Activated T-cell treated with anti-CD3 and anti-CD28 coated beads, Interleukin-2, amount 50 U/mL, for 72 hours (primary cell): ENCODE results near the gene MKX. TPM values are rescaled to one million over a fixed set of nuclear protein-coding genes. Genes with fewer than 3 reads are reported as not detected.

Experiments used
- ATAC-seq, 2 donors: fragments of 150-1000 bp; cut with Tn5 transposase; replicated peaks in 1 of 2; 2 replicates each; pipeline ENCODE4 v1.10.0; 2021; ENCODE audit warnings: moderate library complexity in 2 of 2, mild to moderate bottlenecking in 1 of 2
- DNase-seq, 2 donors: peaks; one replicate each; pipeline ENCODE4 v3.0.0; 2021 to 2022; ENCODE audit warnings: mixed read lengths in 1 of 2
- H3K27ac Mint-ChIP-seq: one replicate; pipeline ENCODE4 v1.8.0; 2022; ENCODE audit warnings: mild to moderate bottlenecking, moderate library complexity, mixed read lengths
- H3K27me3 Mint-ChIP-seq: one replicate; pipeline ENCODE4 v1.8.0; 2022; ENCODE audit warnings: low read depth, mixed read lengths
- H3K36me3 Mint-ChIP-seq, 2 donors: one replicate each; pipeline ENCODE4 v1.8.0; 2022; ENCODE audit warnings: mixed read lengths in 2 of 2, mild to moderate bottlenecking in 1 of 2; ENCODE audit not compliant: insufficient read depth in 2 of 2
- H3K4me1 Mint-ChIP-seq: one replicate; pipeline ENCODE4 v1.8.0; 2022; ENCODE audit warnings: low read depth, mixed read lengths
- H3K4me3 Mint-ChIP-seq, 2 donors: one replicate each; pipeline ENCODE4 v1.8.0; 2022; ENCODE audit warnings: mild to moderate bottlenecking in 2 of 2, mixed read lengths in 2 of 2, moderate library complexity in 2 of 2
- H3K9me3 Mint-ChIP-seq, 2 donors: one replicate each; pipeline ENCODE4 v1.8.0; 2022; ENCODE audit warnings: mixed read lengths in 2 of 2
- total RNA-seq, 2 donors: library from RNA; stranded (reverse); gene quantifications; one replicate each; pipeline ENCODE4 v1.2.3, GENCODE V29; 2022

Gene MKX, protein sequence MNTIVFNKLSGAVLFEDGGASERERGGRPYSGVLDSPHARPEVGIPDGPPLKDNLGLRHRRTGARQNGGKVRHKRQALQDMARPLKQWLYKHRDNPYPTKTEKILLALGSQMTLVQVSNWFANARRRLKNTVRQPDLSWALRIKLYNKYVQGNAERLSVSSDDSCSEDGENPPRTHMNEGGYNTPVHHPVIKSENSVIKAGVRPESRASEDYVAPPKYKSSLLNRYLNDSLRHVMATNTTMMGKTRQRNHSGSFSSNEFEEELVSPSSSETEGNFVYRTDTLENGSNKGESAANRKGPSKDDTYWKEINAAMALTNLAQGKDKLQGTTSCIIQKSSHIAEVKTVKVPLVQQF
- 1 to 10 TPM; 1.0 to 2.2 TPM for total RNA-seq

DNA sequence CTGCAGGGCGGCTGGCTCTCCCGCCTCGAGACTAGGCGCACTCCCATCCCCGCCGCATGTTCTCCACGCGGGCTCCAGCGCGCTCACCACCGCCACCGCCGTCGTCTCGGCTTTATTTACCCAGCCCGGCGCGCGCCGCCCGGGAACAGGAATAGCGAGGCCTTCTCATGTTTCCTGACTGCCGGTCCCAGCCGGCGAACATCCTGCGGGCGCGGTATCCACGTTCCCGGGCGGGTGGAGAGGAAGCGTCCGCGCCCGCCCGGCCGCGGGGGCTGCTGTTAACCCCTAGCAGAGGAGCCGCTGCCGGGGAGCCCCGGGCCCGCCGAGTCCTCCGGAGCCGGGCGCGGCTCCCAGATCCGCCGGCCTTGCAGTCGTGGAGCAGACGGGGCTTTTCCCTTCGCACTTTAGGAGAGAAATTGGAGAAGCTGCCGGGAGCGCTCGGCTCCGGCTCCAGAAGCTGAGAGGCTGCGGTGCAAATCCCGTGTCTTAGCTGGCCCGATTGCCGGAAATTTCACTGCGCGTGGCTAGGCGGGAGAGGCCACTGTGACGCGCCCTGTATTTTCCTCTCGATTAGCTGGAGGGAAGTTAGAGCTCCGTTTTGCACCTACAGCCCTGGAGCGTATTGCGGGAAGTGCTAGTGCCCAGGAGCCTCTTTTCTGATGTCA is at the start of gene MKX:
TSS of gene MKX (minus strand) at position 88 of the 665 bp plus-strand sequence. CDS start 2,404 bp downstream, outside the sequence.
- H3K9me3 Mint-ChIP-seq = no peaks in the 10 kb centered on the region
- peaks cover 70% of the 10 kb centered on the region for H3K27me3 Mint-ChIP-seq
- H3K27ac Mint-ChIP-seq = peak within 1 kb of the TSS; percentile 60
- peaks cover 0 to 3% of the 10 kb centered on the region in 2 donors for H3K36me3 Mint-ChIP-seq
- ATAC-seq (no peak), DNase-seq (peak; percentile 25 to 41)
- H3K4me1 Mint-ChIP-seq = peaks cover 40% of the 10 kb centered on the region
- peak within 1 kb of the TSS; percentile 84 to 88 for H3K4me3 Mint-ChIP-seq

DNA sequence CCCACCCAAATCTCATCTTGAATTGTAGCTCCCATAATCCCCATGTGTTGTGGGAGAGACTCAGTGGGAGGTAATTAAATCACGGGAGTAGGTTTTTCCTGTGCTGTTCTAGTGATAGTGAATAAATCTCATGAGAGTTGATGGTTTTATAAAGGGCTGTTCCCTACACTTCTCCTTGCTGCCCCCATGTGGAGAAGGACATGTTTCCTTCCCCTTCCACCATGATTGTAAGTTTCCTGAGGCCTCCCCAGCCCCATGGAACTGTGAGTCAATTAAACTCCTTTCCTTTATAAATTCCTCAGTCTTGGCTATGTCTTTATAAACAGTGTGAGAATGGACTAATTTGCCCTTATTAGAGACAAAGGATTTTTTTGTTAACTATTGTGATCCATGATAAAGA is 48.5 kb upstream of the MKX start:
- H3K9me3 Mint-ChIP-seq = peaks cover 0 to 2% of the 10 kb centered on the region in 2 donors
- no peak overlapping the region for H3K4me3 Mint-ChIP-seq
- peaks cover 38% of the 10 kb centered on the region for H3K27me3 Mint-ChIP-seq
- H3K27ac Mint-ChIP-seq = no peak overlapping the region
- no peaks in the 10 kb centered on the region for H3K36me3 Mint-ChIP-seq
- DNase-seq (no peak), ATAC-seq (no peak)
- H3K4me1 Mint-ChIP-seq = no peaks in the 10 kb centered on the region

DNA sequence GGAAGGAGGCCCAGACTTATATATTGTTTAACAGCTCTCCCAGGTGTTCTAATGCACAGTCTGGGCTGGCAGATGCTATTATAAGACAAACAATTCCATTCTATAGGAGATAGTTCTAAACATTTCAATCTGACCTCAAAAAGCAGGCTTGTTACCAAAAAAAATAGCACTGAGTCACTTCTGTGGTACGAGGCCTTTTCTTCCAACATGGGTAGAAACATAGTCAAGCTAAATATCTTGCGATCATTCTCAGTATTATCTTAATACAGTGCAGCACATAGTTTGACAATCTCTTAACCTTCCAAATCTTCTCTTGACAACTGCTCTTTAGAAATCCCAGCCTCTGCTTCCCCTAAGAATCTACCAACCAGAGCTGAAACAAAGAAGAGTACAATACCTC is 46.6 kb upstream of the MKX start:
- ATAC-seq = no peak
- H3K9me3 Mint-ChIP-seq = peaks cover 0 to 2% of the 10 kb centered on the region in 2 donors
- H3K4me1 Mint-ChIP-seq = no peaks in the 10 kb centered on the region
- peaks cover 49% of the 10 kb centered on the region for H3K27me3 Mint-ChIP-seq
- no peaks in the 10 kb centered on the region for H3K36me3 Mint-ChIP-seq
- no peak for DNase-seq
- no peak overlapping the region for H3K27ac Mint-ChIP-seq
- no peak overlapping the region for H3K4me3 Mint-ChIP-seq

DNA sequence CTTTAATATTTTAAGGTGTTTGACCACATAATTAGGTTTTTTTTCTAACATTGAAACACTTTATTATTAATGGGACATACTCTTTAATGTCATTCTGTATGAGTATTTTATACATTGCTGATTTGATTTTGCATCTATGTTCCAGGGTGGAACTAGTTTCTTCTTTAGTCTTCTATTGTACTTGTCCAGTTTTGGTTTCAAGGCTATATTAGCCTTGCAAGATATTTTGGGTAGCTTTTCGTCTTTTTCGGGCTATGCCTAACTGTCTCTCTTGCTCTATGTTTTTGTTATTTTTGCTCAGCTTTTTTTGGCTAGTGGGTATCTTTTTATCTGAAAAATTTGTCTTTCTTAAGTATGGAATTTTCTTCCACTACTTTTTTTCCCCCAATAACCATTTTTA is 38.7 kb upstream of the MKX start:
- Mint-ChIP-seq H3K27ac (no peak overlapping the region), H3K9me3 (no peaks in the 10 kb centered on the region), H3K36me3 (peaks cover 0 to 6% of the 10 kb centered on the region in 2 donors), H3K4me1 (no peaks in the 10 kb centered on the region), H3K27me3 (peaks cover 47% of the 10 kb centered on the region), H3K4me3 (no peak overlapping the region)
- ATAC-seq = no peak
- no peak for DNase-seq

DNA sequence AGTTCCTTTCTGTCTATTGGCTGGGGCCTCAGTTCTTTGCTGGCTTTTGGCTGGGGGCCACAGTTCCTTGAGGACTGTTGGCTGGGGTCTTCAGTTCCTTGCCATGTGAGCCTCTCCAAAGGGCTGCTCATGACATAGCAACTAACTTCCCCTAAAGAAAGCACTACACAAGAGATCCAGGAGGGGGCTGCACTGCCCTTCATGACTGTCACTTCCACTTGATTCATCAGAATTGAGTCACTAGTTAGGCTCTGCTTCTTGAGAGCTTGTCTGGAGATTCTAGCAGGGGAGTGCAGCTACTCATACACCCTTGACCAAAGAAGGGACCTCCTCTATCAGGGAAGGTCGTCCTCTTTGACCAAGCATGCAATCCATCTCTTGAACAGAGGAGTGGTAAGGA is 38.0 kb upstream of the MKX start:
- peak; percentile 38 to 40 for DNase-seq
- ATAC-seq = peak; percentile 88 to 94
- Mint-ChIP-seq H3K27me3 (peaks cover 41% of the 10 kb centered on the region), H3K4me1 (no peaks in the 10 kb centered on the region), H3K27ac (no peak overlapping the region), H3K9me3 (no peaks in the 10 kb centered on the region), H3K4me3 (no peak overlapping the region), H3K36me3 (peaks cover 0 to 6% of the 10 kb centered on the region in 2 donors)

DNA sequence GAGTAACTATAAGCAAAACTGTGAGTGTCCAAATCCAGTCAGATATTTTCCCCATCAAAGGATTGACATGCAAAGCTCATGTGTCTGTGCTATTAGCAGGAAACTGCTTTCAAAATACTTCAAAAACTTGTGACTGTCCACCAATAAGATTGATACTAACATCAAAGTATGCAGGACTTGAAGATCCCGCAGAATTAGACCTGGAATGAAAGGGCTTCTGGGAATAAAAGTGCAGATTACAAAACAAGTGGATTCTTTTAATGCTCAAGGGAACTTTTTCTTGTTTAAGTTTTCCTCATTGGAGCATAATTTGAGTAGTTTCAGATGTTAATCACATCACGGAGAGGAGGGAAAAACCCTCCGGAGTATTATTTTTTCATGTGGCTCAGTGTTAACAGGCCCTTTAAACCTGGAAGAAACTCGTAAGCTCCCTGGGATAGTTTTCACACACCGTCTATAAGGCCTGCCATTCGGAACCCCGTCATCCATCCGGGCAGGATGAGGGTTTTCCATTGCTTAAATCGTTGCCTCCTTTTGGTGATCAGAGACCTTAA is 33.9 kb upstream of the MKX start:
- no peak for ATAC-seq
- no peak overlapping the region for H3K27ac Mint-ChIP-seq
- H3K4me1 Mint-ChIP-seq = no peaks in the 10 kb centered on the region
- H3K4me3 Mint-ChIP-seq = no peak overlapping the region
- peaks cover 58% of the 10 kb centered on the region for H3K27me3 Mint-ChIP-seq
- DNase-seq = no peak
- no peaks in the 10 kb centered on the region for H3K9me3 Mint-ChIP-seq
- peaks cover 0 to 6% of the 10 kb centered on the region in 2 donors for H3K36me3 Mint-ChIP-seq

DNA sequence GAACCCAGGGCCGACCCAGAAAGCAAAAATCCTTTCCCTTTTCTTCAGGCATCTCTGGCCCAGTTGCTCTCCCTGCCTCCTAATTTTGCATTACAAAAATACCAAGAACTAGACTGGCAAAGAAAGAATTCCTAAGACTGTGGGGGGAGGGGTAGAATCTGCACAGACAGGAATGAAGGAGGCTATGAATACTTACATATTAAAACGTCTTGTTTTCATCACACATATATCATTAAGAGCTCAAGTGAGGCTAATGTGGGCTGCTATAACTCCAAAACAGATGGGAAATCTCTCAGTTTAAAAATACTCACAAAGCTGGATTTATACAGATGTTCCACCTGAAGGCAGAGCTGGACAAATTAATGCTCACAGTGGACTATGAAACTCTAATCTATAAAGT is 29.2 kb upstream of the MKX start:
- no peak overlapping the region for H3K27ac Mint-ChIP-seq
- DNase-seq (no peak), ATAC-seq (no peak)
- H3K36me3 Mint-ChIP-seq = no peaks in the 10 kb centered on the region
- peaks cover 9% of the 10 kb centered on the region for H3K4me1 Mint-ChIP-seq
- no peak overlapping the region for H3K4me3 Mint-ChIP-seq
- H3K27me3 Mint-ChIP-seq = peaks cover 66% of the 10 kb centered on the region
- H3K9me3 Mint-ChIP-seq = no peaks in the 10 kb centered on the region

DNA sequence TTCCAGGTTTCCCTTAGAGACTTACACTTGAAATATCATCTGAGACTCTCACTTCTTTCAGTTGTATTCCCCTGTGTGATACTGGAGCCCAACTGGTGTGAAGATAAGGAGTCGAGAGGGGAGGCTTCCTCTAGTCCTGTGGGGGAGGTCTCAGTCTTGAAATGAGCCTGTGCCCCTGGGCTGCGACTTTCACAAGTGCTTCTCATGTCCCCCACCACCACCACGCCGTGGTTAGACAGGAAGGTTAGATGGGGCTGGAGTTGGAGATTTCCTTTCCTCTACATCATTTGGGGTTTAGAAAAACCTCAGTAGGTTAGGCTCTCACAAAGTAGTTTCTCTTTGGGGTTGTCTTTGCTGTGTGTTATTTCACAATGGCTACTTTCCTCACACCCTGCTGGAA is 25.6 kb upstream of the MKX start:
- no peak overlapping the region for H3K4me3 Mint-ChIP-seq
- DNase-seq (peak; percentile 40 to 60), ATAC-seq (peak; percentile 90 to 96)
- peaks cover 73% of the 10 kb centered on the region for H3K27me3 Mint-ChIP-seq
- H3K9me3 Mint-ChIP-seq = peaks cover 0 to 2% of the 10 kb centered on the region in 2 donors
- peaks cover 9% of the 10 kb centered on the region for H3K4me1 Mint-ChIP-seq
- no peak overlapping the region for H3K27ac Mint-ChIP-seq
- H3K36me3 Mint-ChIP-seq = no peaks in the 10 kb centered on the region

DNA sequence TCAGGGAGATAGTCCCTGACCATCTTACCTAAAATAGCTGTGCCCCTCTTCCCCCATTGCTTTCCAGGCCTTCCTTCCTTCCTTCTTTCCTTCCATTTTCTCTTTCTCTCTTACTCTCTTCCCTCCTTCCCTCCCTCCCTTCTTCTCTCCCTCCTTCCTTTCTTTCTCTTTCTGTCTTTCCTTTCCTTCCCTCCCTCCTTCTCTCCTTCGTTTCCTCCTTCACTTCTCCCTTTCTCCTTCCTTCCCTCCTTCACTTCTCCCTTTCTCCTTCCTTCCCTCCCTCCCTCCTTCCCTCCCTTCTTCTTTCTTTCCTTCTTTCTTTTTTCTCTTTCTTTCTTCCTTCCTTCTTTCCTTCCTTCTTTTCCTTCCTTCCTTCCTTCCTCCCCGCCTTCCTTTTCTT is 24.6 kb upstream of the MKX start:
- Mint-ChIP-seq H3K4me3 (no peak overlapping the region), H3K9me3 (peaks cover 0 to 2% of the 10 kb centered on the region in 2 donors), H3K27me3 (peaks cover 66% of the 10 kb centered on the region), H3K4me1 (peaks cover 9% of the 10 kb centered on the region), H3K36me3 (no peaks in the 10 kb centered on the region), H3K27ac (no peak overlapping the region)
- DNase-seq = no peak
- ATAC-seq = no peak

DNA sequence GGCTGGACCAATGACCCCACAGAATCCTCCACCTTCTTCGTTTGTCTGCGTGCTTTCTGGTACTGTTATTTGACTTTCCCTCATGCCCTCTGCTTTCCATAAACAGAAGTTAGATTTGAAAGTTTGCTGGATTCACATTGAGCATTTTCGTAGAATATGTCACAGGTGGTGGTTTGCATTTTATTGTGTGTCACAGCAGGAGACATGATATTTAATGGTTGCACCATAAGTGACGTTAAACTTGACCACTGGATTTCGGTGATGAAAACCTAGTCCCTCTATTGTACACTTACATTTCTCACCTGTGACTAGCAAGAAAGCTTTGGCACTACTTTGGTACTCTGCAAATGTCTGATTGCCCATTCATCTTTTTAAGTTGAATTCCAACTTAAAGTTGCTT is 15.2 kb upstream of the MKX start:
- no peak for ATAC-seq

DNA sequence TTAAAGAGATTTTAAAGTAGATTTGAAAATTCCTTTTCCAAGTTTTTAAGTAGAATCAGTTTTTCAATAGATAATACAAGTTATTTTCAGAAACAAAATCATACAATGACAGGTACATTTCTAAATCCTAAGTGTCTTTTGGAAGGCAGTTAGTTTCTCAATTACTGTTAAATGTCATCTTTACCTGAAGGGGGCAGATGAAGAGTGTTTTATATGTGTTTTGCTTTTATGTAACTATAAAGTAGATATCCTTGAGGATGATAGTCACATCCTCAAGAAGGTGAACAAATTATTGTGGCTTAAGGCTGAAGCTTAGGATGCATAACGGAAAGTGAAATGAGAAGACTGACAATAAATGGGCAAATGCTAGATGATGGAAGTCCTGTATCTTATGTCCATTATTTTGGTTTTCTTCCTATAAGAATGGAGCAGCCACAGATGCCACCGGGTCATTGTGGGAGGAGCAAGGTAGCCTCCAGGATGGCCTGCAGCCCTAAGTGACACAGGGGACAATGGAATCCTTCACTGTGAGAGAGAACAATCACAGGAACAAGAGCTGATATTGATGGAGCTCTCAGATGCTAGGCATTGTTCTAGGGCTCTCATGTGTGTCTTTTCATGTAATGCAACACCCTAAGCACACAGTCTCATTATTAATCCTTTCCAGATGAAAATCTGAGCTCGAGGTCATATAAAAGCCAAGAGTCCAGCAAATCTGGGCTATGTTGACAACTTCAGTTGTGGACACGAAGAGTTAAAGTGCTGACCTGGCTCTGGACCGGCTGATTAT is 14.1 kb upstream of the MKX start:
- no peak for DNase-seq
- no peak overlapping the region for H3K27ac Mint-ChIP-seq
- peaks cover 30% of the 10 kb centered on the region for H3K27me3 Mint-ChIP-seq
- H3K36me3 Mint-ChIP-seq = no peaks in the 10 kb centered on the region
- H3K4me1 Mint-ChIP-seq = no peaks in the 10 kb centered on the region
- H3K4me3 Mint-ChIP-seq = no peak overlapping the region
- no peaks in the 10 kb centered on the region for H3K9me3 Mint-ChIP-seq
- ATAC-seq = no peak

More for the DNA sequence above, 15.2 kb upstream of the MKX start:
- Mint-ChIP-seq H3K36me3 (no peaks in the 10 kb centered on the region), H3K4me1 (no peaks in the 10 kb centered on the region), H3K4me3 (no peak overlapping the region), H3K27ac (no peak overlapping the region), H3K9me3 (no peaks in the 10 kb centered on the region), H3K27me3 (peaks cover 21% of the 10 kb centered on the region)
- DNase-seq = no peak

DNA sequence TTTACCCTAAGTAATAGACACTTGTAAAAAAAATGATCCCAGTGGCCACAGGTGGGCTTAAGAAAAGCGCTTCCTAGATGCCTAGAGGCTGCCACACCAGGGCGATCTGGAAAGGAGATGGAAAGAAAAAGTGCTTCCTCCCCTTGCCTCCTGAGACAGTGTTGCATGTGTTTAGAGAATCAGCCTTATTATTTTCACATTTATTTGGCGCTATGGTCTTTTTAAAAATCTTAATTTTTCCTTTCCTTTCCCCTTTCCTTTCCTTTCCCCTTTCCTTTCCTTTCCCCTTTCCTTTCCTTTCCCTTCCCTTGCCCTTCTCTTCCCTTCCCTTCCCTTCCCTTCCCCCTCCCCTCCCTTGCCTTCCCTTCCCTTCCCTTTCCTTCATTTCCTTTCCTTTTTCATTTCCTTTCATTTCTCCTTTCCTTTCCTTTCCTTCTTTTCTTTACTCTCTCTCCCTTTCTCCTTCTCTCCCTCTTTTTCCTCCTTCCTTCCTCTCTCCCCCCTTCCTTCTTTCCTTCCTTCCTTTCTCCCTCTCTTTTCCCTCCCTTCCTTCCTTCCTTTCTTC is 7.1 kb upstream of the MKX start:
- H3K4me1 Mint-ChIP-seq = no peaks in the 10 kb centered on the region
- ATAC-seq (no peak), DNase-seq (no peak)
- H3K9me3 Mint-ChIP-seq = no peaks in the 10 kb centered on the region
- no peaks in the 10 kb centered on the region for H3K36me3 Mint-ChIP-seq
- peaks cover 60% of the 10 kb centered on the region for H3K27me3 Mint-ChIP-seq
- H3K27ac Mint-ChIP-seq = no peak overlapping the region
- no peak overlapping the region for H3K4me3 Mint-ChIP-seq
